Activated CD4-positive, alpha-beta T cell treated with anti-CD3 and anti-CD28 coated beads for 36 hours (primary cell): ENCODE results near the gene CMTM5. TPM values are rescaled to one million over a fixed set of nuclear protein-coding genes. Genes with fewer than 3 reads are reported as not detected.
"Not testable (repeated sequence)": the region's sequence is repeated elsewhere in the genome, so short reads cannot be mapped to it uniquely, and the experiment has no call there.

ENCODE experiments used
- ATAC-seq: fragments of 200-7000 bp; cut with Tn5 transposase; one replicate; pipeline ENCODE4 v1.10.0; 2021; ENCODE audit warnings: mild to moderate bottlenecking, moderate library complexity
- CTCF ChIA-PET: fragments of 350-600 bp; sonication (Branson Sonifier 250); formaldehyde crosslinking; loops from one replicate; lab custom pipeline; 2021; ENCODE audit warnings: antibody characterized with exemption; lab: Charles Lee
- POLR2A ChIA-PET: fragments of 350-600 bp; sonication (Branson Sonifier 250); formaldehyde crosslinking; loops from one replicate; lab custom pipeline; 2021; ENCODE audit warnings: antibody characterized with exemption, inconsistent platforms; lab: Charles Lee
- DNase-seq: peaks from one replicate; pipeline ENCODE4 v3.0.0-alpha.2; 2020
- H3K27ac Mint-ChIP-seq: one replicate; pipeline ENCODE4 v1.8.0; 2021; ENCODE audit warnings: mixed read lengths
- H3K27me3 Mint-ChIP-seq: one replicate; pipeline ENCODE4 v1.8.0; 2021; ENCODE audit warnings: mixed read lengths
- H3K36me3 Mint-ChIP-seq: one replicate; pipeline ENCODE4 v1.8.0; 2021; ENCODE audit warnings: low read depth, mixed read lengths
- H3K4me1 Mint-ChIP-seq: one replicate; pipeline ENCODE4 v1.8.0; 2021; ENCODE audit warnings: mixed read lengths
- H3K4me3 Mint-ChIP-seq: one replicate; pipeline ENCODE4 v1.8.0; 2021; ENCODE audit warnings: mild to moderate bottlenecking, moderate library complexity, mixed read lengths
- H3K9me3 Mint-ChIP-seq: one replicate; pipeline ENCODE4 v1.8.0; 2021; ENCODE audit warnings: low read depth, mixed read lengths
- intact Hi-C, 2 experiments: fragments of 100-400 bp; cut with DNase I in 1 of 2; cut with micrococcal nuclease in 1 of 2; formaldehyde crosslinking; loops; one replicate each; pipeline versions ENCODE4 v1.14.2 to v1.15.1; 2022 to 2024; cut with DNase I, micrococcal nuclease
- total RNA-seq, 2 experiments: library from RNA; stranded (reverse); gene quantifications; one replicate each; pipeline ENCODE4 v1.2.3, GENCODE V29; 2021

The CMTM5 gene
- total RNA-seq, 2 experiments from 2014 or later: not detected

- H3K27ac Mint-ChIP-seq: no peak overlapping the region
- H3K27me3 Mint-ChIP-seq: no peaks in the 10 kb centered on the region
- H3K9me3 Mint-ChIP-seq: no peaks in the 10 kb centered on the region
- no peak for DNase-seq
- intact Hi-C loops: no loop called here
- POLR2A ChIA-PET: no interaction called here
- no peak for ATAC-seq
- no peak overlapping the region for H3K4me3 Mint-ChIP-seq
- CTCF ChIA-PET: no interaction called here
- no peaks in the 10 kb centered on the region for H3K4me1 Mint-ChIP-seq
- H3K36me3 Mint-ChIP-seq: no peaks in the 10 kb centered on the region
Observed at GRCh38 chr14:23388996-23389395, 12.2 kb downstream of the CMTM5 start.

DNA sequence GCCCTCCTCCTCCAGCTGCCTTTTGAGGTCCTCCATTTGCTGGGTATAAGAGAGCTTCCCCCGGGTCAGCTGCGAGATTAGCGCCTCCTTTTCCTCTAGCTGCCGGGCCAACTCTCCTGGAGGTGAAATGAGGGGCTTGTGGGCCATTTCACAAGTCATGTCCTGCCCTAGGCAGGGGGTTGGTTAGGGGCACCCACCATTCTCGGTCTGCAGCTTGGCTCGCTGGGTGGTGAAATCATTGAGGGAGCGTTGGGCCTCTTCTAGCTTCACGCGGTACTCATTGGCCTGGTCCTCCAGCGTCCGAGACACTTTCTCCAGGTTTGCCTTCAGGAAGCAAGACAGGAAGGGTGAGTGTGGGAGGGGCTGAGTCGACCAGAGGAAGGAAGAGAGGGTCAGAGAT lies 12.6 kb downstream of the CMTM5 start:
- no peak for ATAC-seq
- intact Hi-C loops: no loop called here
- DNase-seq: no peak
- Mint-ChIP-seq H3K9me3 (no peaks in the 10 kb centered on the region), H3K27ac (no peak overlapping the region), H3K4me3 (no peak overlapping the region), H3K27me3 (no peaks in the 10 kb centered on the region), H3K36me3 (no peaks in the 10 kb centered on the region), H3K4me1 (no peaks in the 10 kb centered on the region)
- CTCF ChIA-PET: no interaction called here
- POLR2A ChIA-PET: no interaction called here

DNA sequence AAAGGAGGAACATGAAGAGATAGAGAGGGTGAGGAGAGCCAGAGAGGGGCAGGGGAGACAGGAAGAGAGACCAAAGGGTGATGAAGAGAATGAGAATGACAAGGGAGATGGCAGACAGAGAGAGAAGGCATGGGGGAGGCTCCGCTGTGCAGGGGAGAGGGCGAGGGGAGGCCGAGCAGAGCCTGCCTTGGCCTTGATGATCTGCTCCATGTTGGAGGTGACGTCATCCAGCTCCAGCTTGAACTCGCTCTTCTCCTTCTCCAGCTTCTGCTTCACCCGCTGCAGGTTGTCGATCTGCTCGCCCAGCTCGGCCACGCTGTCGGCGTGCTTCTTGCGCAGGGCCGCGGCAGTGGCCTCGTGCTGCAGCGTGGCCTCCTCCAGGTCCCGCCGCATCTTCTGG lies 13.0 kb downstream of the CMTM5 start:
- H3K9me3 Mint-ChIP-seq, ATAC-seq, H3K4me1 Mint-ChIP-seq, H3K36me3 Mint-ChIP-seq, H3K27me3 Mint-ChIP-seq, intact Hi-C loops, POLR2A ChIA-PET, DNase-seq, H3K27ac Mint-ChIP-seq, H3K4me3 Mint-ChIP-seq: not testable (repeated sequence)
- CTCF ChIA-PET: interaction anchor here (0.8 kb wide), 1 partner anchor 10 kb away, joined by 3 read pairs; no protein-coding TSS in a partner anchor

GRCh38 chr14:23392613-23393012 lies 15.8 kb downstream of the CMTM5 start:
- DNase-seq: no peak
- CTCF ChIA-PET: interaction anchor here (0.7 to 1.3 kb wide), 3 partner anchors 24 to 59 kb away, joined by 3 to 4 read pairs (median 3); no protein-coding TSS in a partner anchor

GRCh38 chr14:23396126-23396525 lies 19.3 kb downstream of the CMTM5 start:
- no peak overlapping the region for H3K27ac Mint-ChIP-seq
- ATAC-seq: no peak
- H3K4me3 Mint-ChIP-seq: no peak overlapping the region
- H3K4me1 Mint-ChIP-seq: no peaks in the 10 kb centered on the region
- no peak for DNase-seq
- POLR2A ChIA-PET: no interaction called here
- intact Hi-C loops: no loop called here
- no peaks in the 10 kb centered on the region for H3K27me3 Mint-ChIP-seq
- no peaks in the 10 kb centered on the region for H3K36me3 Mint-ChIP-seq
- no peaks in the 10 kb centered on the region for H3K9me3 Mint-ChIP-seq
- CTCF ChIA-PET: no interaction called here

More at GRCh38 chr14:23392613-23393012, 15.8 kb downstream of the CMTM5 start:
- Mint-ChIP-seq H3K27me3 (no peaks in the 10 kb centered on the region), H3K9me3 (no peaks in the 10 kb centered on the region), H3K27ac (no peak overlapping the region), H3K4me3 (no peak overlapping the region), H3K36me3 (no peaks in the 10 kb centered on the region), H3K4me1 (no peaks in the 10 kb centered on the region)
- POLR2A ChIA-PET: no interaction called here
- ATAC-seq: no peak
- intact Hi-C loops: no loop called here

DNA sequence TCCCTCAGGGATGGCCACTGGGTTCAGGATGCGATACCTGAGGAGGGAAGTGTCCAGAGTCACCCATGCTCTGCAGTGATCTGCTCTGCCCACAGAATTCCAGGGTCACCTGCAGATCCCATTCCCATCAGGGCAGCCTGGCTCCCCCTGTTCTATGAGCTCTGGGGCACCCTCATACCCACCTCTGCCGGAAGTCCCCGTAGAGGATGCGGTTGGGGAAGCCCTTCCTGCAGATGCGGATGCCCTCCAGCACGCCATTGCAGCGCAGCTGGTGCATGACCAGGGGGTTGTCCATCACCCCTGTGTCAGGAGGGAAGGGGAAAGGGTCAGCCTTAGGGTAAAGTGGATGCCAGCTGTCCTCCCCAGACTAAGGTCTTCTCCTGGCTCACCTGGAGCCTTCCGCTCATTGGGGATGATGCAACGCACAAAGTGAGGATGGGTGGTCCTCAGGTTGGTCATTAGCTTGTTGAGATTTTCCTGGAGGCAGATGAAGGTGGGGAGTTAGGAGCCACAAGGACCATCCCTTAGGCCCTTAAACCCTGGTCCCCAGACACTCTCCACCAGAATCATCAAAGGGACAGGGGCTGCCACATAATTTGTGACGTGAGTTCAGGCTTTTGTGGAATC lies 20.0 kb downstream of the CMTM5 start:
- no peak overlapping the region for H3K4me3 Mint-ChIP-seq
- H3K36me3 Mint-ChIP-seq: no peaks in the 10 kb centered on the region
- ATAC-seq: no peak
- intact Hi-C loops: no loop called here
- DNase-seq: no peak
- ChIA-PET POLR2A (no interaction called here), CTCF (interaction anchor here (0.6 to 0.9 kb wide), 4 partner anchors 14 to 735 kb away, joined by 3 to 4 read pairs (median 3); no protein-coding TSS in a partner anchor)
- H3K9me3 Mint-ChIP-seq: no peaks in the 10 kb centered on the region
- H3K4me1 Mint-ChIP-seq: no peaks in the 10 kb centered on the region
- no peaks in the 10 kb centered on the region for H3K27me3 Mint-ChIP-seq
- no peak overlapping the region for H3K27ac Mint-ChIP-seq

GRCh38 chr14:23398348-23398747 lies 21.5 kb downstream of the CMTM5 start:
- ATAC-seq (no peak), DNase-seq (no peak)
- Mint-ChIP-seq H3K36me3 (no peaks in the 10 kb centered on the region), H3K4me3 (no peak overlapping the region), H3K9me3 (no peaks in the 10 kb centered on the region), H3K27me3 (no peaks in the 10 kb centered on the region), H3K4me1 (no peaks in the 10 kb centered on the region), H3K27ac (no peak overlapping the region)
- ChIA-PET POLR2A (no interaction called here), CTCF (no interaction called here)
- intact Hi-C loops: no loop called here

DNA sequence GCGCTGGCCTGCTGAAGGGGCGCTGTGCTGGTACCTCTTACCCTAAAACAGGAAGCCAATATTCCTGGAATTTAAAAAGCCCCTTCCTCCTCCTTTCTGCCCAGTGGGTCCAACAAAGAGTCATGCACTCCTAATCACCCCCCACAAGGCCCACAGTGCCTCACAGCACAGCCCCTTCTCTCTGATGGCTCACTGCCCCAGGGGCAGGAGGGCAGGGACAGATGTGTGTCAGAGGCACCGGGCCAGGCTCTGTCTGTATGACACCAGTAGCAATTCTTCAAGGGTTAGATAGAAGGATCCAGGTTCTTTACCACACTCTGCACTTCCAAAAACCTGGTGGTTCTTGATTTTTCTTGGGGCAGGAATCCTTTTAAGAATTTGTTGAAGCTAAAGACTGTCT lies 22.3 kb downstream of the CMTM5 start:
- H3K4me3 Mint-ChIP-seq: no peak overlapping the region
- no peaks in the 10 kb centered on the region for H3K36me3 Mint-ChIP-seq
- no peak for ATAC-seq
- intact Hi-C loops: no loop called here
- ChIA-PET CTCF (no interaction called here), POLR2A (no interaction called here)
- H3K4me1 Mint-ChIP-seq: no peaks in the 10 kb centered on the region
- no peak overlapping the region for H3K27ac Mint-ChIP-seq
- DNase-seq: no peak
- no peaks in the 10 kb centered on the region for H3K27me3 Mint-ChIP-seq
- H3K9me3 Mint-ChIP-seq: no peaks in the 10 kb centered on the region

GRCh38 chr14:23399591-23399990 lies 22.7 kb downstream of the CMTM5 start:
- no peak for ATAC-seq

GRCh38 chr14:23400496-23401149 lies 23.8 kb downstream of the CMTM5 start:
- POLR2A ChIA-PET: not testable (repeated sequence)

More at GRCh38 chr14:23399591-23399990, 22.7 kb downstream of the CMTM5 start:
- no peaks in the 10 kb centered on the region for H3K27me3 Mint-ChIP-seq
- DNase-seq: no peak
- no peak overlapping the region for H3K4me3 Mint-ChIP-seq
- ChIA-PET POLR2A (no interaction called here), CTCF (no interaction called here)
- H3K27ac Mint-ChIP-seq: no peak overlapping the region
- no peaks in the 10 kb centered on the region for H3K36me3 Mint-ChIP-seq
- H3K4me1 Mint-ChIP-seq: no peaks in the 10 kb centered on the region
- intact Hi-C loops: no loop called here
- no peaks in the 10 kb centered on the region for H3K9me3 Mint-ChIP-seq

GRCh38 chr14:23401291-23401690 lies 24.4 kb downstream of the CMTM5 start:
- no peak overlapping the region for H3K4me3 Mint-ChIP-seq
- intact Hi-C loops: no loop called here
- no peak overlapping the region for H3K27ac Mint-ChIP-seq
- no peaks in the 10 kb centered on the region for H3K4me1 Mint-ChIP-seq
- ChIA-PET POLR2A (no interaction called here), CTCF (no interaction called here)
- no peak for ATAC-seq
- H3K9me3 Mint-ChIP-seq: no peaks in the 10 kb centered on the region
- DNase-seq: no peak
- H3K36me3 Mint-ChIP-seq: no peaks in the 10 kb centered on the region
- peaks cover 3% of the 10 kb centered on the region for H3K27me3 Mint-ChIP-seq

More at GRCh38 chr14:23400496-23401149, 23.8 kb downstream of the CMTM5 start:
- H3K9me3 Mint-ChIP-seq, intact Hi-C loops, H3K4me3 Mint-ChIP-seq, H3K36me3 Mint-ChIP-seq, H3K27ac Mint-ChIP-seq, H3K27me3 Mint-ChIP-seq, DNase-seq, CTCF ChIA-PET, H3K4me1 Mint-ChIP-seq, ATAC-seq: not testable (repeated sequence)
